A549 treated with DMSO at 1 μM for 4 hours (cell line): ENCODE data around the gene HEBP2. TPM values are rescaled to one million over a fixed set of nuclear protein-coding genes. Genes with fewer than 3 reads are reported as not detected.

Experiments
- total RNA-seq: library from RNA; stranded (reverse); fragments of 200-300 nt; extraction: Qiagen RNA extraction; gene quantifications from 5 replicates; pipeline ENCODE4 v1.2.3, GENCODE V29; 2022; ENCODE audit warnings: low read depth

Gene HEBP2
- 13.9 to 34.9 TPM (median 33.0 TPM) in 5 replicates for total RNA-seq

GRCh38 chr6:138403801-138404665 lies at the start of gene HEBP2:
Gene HEBP2 (plus strand): TSS chr6:138404223. CDS start chr6:138404496, 273 bp downstream.

GRCh38 chr6:138377844-138378243 lies 26.2 kb upstream of the HEBP2 start, which contains the start of gene SMIM28:
Gene SMIM28 (plus strand): TSS chr6:138377905. CDS start chr6:138378073, 168 bp downstream.

Other genes with a start within 250 kb of the HEBP2 start
- 0.57 to 0.77 TPM (median 0.67 TPM) in 5 replicates for gene ARFGEF3, start 242.3 kb upstream of the HEBP2 start, total RNA-seq
- gene PBOV1, start 185.7 kb upstream of the HEBP2 start, total RNA-seq, result not detected in 5 replicates
- gene SMIM28, start 26.3 kb upstream of the HEBP2 start, total RNA-seq, result not detected in 5 replicates
- 3.6 to 4.2 TPM (median 3.9 TPM) in 5 replicates for gene NHSL1, start 95.3 kb downstream of the HEBP2 start, total RNA-seq